Thyroid gland (tissue), 4 donors: ENCODE measurements around the gene NEURL1. TPM values are rescaled to one million over a fixed set of nuclear protein-coding genes. Genes with fewer than 3 reads are reported as not detected.
"Not testable (repeated sequence)": the region's sequence is repeated elsewhere in the genome, so short reads cannot be mapped to it uniquely, and the experiment has no call there.

Experiments
- DNase-seq, 2 donors: peaks; one replicate each; pipeline ENCODE4 v3.0.0-alpha.2; 2019
- H3K27ac ChIP-seq, 3 donors: fragments of 200-600 bp; sonication (generic); 1 replicate in 2 of 3; 2 replicates in 1 of 3; pipeline ENCODE4 v1.5.1; 2016 to 2019; ENCODE audit warnings: mild to moderate bottlenecking in 1 of 3, moderate library complexity in 1 of 3
- H3K27me3 ChIP-seq: fragments of 200-600 bp; sonication (generic); one replicate; pipeline ENCODE4 v1.5.1; 2019
- H3K36me3 ChIP-seq, 2 donors: fragments of 200-600 bp; sonication (generic); one replicate each; pipeline ENCODE4 v1.5.1; 2016 to 2019
- H3K4me1 ChIP-seq, 2 donors: fragments of 200-600 bp; sonication (generic); one replicate each; pipeline ENCODE4 v1.5.1; 2017 to 2019
- H3K4me3 ChIP-seq, 3 donors: fragments of 200-600 bp; sonication (generic); replicated peaks in 1 of 3; 1 replicate in 2 of 3; 2 replicates in 1 of 3; pipeline ENCODE4 v1.5.1; 2016; ENCODE audit warnings: mild to moderate bottlenecking in 1 of 3
- H3K9me3 ChIP-seq: fragments of 200-600 bp; sonication (generic); one replicate; pipeline ENCODE4 v1.5.1; 2017
- CTCF ChIP-seq, 6 experiments: fragments of 200-600 bp in 3 of 6; fragments of 450-650 bp in 3 of 6; sonication (generic) in 3 of 6; IDR thresholded peaks; one replicate each; pipeline ENCODE4 v1.5.1; 2016 to 2019; ENCODE audit warnings: antibody characterized with exemption in 6 of 6, mild to moderate bottlenecking in 2 of 6, inconsistent platforms in 1 of 6, moderate library complexity in 1 of 6
- POLR2A ChIP-seq, 2 donors: fragments of 450-650 bp; IDR thresholded peaks; one replicate each; pipeline ENCODE4 v1.6.1; 2017; ENCODE audit warnings: antibody characterized with exemption in 2 of 2, mild to moderate bottlenecking in 2 of 2, moderate library complexity in 1 of 2
- WGBS, 2 donors: methylation state at CpG; one replicate each; pipeline ENCODE4 v1.1.5; 2017; 5-methylcytosine and 5-hydroxymethylcytosine counted together
- intact Hi-C: fragments of 100-400 bp; cut with DNase I; formaldehyde crosslinking; loops from one replicate; pipeline ENCODE4 v1.15.1; 2023
- total RNA-seq, 4 donors: library from RNA; depleted of rRNA; stranded (reverse); fragments of >200 nt; gene quantifications; one replicate each; pipeline ENCODE4 v1.2.3, GENCODE V29; 2016

NEURL1 gene
- total RNA-seq, 4 donors from 2014 or later: 1.1 TPM; not detected in 3

- H3K4me3 ChIP-seq: no peak overlapping the region
- 85 to 90% methylated on average over 4 of the region's 4 CpGs for WGBS, 2 donors
- H3K36me3 ChIP-seq: no peaks in the 10 kb centered on the region
- H3K27ac ChIP-seq: no peak overlapping the region
- intact Hi-C loops: no loop called here
- no peaks in the 10 kb centered on the region for H3K9me3 ChIP-seq
- H3K4me1 ChIP-seq: no peaks in the 10 kb centered on the region
- TF ChIP-seq CTCF (IDR thresholded peaks at IDR 0.05): no peak
- no peak for TF ChIP-seq POLR2A (IDR thresholded peaks at IDR 0.05)
- H3K27me3 ChIP-seq: no peaks in the 10 kb centered on the region
- no peak for DNase-seq
Measured at GRCh38 chr10:103519798-103520197, 26.3 kb downstream of the NEURL1 start.

- DNase-seq, H3K4me1 ChIP-seq, H3K4me3 ChIP-seq, H3K27me3 ChIP-seq, intact Hi-C loops, H3K36me3 ChIP-seq, H3K27ac ChIP-seq, H3K9me3 ChIP-seq: not testable (repeated sequence)
- WGBS, 2 donors: 86 to 87% methylated on average over 7 of the region's 7 CpGs
Measured at GRCh38 chr10:103522006-103522405, 28.5 kb downstream of the NEURL1 start.

GRCh38 chr10:103523683-103524082, 30.2 kb downstream of the NEURL1 start:
- H3K36me3 ChIP-seq: no peaks in the 10 kb centered on the region
- H3K27ac ChIP-seq: no peak overlapping the region
- H3K9me3 ChIP-seq: no peaks in the 10 kb centered on the region
- H3K4me3 ChIP-seq: no peak overlapping the region
- DNase-seq: no peak
- H3K4me1 ChIP-seq: no peaks in the 10 kb centered on the region
- TF ChIP-seq POLR2A (IDR thresholded peaks at IDR 0.05) (no peak), CTCF (IDR thresholded peaks at IDR 0.05) (no peak)
- WGBS, 2 donors: 91 to 92% methylated on average over 4 of the region's 4 CpGs
- H3K27me3 ChIP-seq: no peaks in the 10 kb centered on the region
- intact Hi-C loops: no loop called here

GRCh38 chr10:103525901-103526300, 32.4 kb downstream of the NEURL1 start:
- intact Hi-C loops: no loop called here
- no peaks in the 10 kb centered on the region for H3K27me3 ChIP-seq
- DNase-seq: no peak
- no peak overlapping the region for H3K27ac ChIP-seq
- no peaks in the 10 kb centered on the region for H3K36me3 ChIP-seq
- no peaks in the 10 kb centered on the region for H3K4me1 ChIP-seq
- H3K9me3 ChIP-seq: no peaks in the 10 kb centered on the region
- TF ChIP-seq POLR2A (IDR thresholded peaks at IDR 0.05): no peak
- no peak for TF ChIP-seq CTCF (IDR thresholded peaks at IDR 0.05)
- H3K4me3 ChIP-seq: no peak overlapping the region

- 69 to 83% methylated on average over 2 of the region's 2 CpGs for WGBS, 2 donors
- H3K27ac ChIP-seq, H3K4me1 ChIP-seq, H3K4me3 ChIP-seq, H3K27me3 ChIP-seq, intact Hi-C loops, H3K36me3 ChIP-seq, DNase-seq, H3K9me3 ChIP-seq: not testable (repeated sequence)
Measured at GRCh38 chr10:103527476-103527875, 34.0 kb downstream of the NEURL1 start.

GRCh38 chr10:103528549-103528948, 35.0 kb downstream of the NEURL1 start:
- no peaks in the 10 kb centered on the region for H3K27me3 ChIP-seq
- intact Hi-C loops: no loop called here

More at GRCh38 chr10:103528549-103528948, 35.0 kb downstream of the NEURL1 start:
- H3K36me3 ChIP-seq: no peaks in the 10 kb centered on the region
- H3K27ac ChIP-seq: no peak overlapping the region
- TF ChIP-seq CTCF (IDR thresholded peaks at IDR 0.05): no peak
- no peak for TF ChIP-seq POLR2A (IDR thresholded peaks at IDR 0.05)
- no peaks in the 10 kb centered on the region for H3K9me3 ChIP-seq
- H3K4me1 ChIP-seq: no peaks in the 10 kb centered on the region
- DNase-seq: no peak
- H3K4me3 ChIP-seq: no peak overlapping the region
